Measurements from ENCODE around the gene EPC1.
"Not testable (repeated sequence)": the region's sequence is repeated elsewhere in the genome, so short reads cannot be mapped to it uniquely, and the experiment has no call there.

The EPC1 gene

DNA sequence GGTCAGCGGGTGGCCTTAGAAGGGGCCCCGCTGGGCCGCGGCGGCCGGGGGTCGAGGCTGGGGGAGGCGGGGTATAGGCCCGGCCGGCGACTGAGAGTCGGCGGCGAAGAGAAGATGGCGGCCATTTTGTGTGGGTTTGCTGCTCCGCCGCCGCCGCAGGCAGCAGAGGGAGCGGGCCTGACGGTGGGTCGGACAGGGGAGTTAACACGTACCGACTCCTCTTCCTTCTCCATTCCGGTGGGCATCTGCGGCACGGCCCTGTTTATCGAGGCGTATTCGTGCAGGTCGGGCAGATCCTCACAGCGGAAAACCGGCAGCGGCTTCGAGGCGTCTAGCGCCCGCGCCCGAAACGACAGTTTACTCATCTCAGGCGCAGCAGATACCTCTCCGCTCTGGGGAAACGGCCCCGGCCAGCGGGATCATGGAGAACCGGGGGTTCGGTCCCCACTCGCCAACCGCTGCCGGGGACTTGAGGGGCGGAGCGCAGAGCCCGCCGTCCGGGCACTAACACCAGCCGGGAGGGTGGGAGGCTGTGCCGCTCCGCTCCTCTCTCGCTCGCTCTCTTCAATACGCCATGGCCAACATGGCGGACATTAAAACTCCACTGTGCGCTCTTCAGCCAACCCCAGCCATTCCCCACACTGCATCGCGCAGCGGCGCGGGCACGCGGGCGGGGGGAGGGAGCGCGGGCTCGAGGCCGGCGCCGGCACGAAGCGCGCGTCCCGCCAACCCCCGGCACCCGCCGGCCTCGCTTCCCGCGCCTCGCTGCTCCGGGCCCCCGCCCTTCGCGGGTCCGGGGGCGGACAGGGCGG lies at the start of gene EPC1:
TSS of gene EPC1 (minus strand) at position 608 of the 812 bp plus-strand sequence. CDS start at position 365, 243 bp downstream.
- peak; percentile 26 for DNase-seq

GRCh38 chr10:32393911-32394310 lies 47.0 kb upstream of the EPC1 start:
- no peak for DNase-seq

GRCh38 chr10:32392284-32392683 lies 45.3 kb upstream of the EPC1 start:
- DNase-seq: not testable (repeated sequence)

DNA sequence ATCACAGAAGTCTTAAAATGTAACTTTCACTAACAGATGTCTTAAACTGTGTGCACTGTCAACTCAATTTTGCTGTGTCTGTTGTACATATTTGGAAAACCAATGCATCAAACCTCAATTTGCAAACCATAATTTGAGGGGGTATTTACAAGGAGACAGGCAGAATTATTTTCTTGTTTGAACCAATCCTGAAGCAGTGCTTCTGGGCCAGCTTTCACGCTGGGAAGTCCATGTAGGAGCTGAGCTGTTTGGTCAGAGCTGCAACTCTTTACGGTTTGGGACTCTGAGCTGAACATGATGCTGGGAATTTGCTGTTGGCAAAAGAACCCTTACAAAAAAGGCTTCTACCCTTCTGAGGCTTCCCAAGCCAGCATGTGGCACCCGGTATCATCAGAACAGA lies 43.2 kb upstream of the EPC1 start:
- no peak for DNase-seq

DNA sequence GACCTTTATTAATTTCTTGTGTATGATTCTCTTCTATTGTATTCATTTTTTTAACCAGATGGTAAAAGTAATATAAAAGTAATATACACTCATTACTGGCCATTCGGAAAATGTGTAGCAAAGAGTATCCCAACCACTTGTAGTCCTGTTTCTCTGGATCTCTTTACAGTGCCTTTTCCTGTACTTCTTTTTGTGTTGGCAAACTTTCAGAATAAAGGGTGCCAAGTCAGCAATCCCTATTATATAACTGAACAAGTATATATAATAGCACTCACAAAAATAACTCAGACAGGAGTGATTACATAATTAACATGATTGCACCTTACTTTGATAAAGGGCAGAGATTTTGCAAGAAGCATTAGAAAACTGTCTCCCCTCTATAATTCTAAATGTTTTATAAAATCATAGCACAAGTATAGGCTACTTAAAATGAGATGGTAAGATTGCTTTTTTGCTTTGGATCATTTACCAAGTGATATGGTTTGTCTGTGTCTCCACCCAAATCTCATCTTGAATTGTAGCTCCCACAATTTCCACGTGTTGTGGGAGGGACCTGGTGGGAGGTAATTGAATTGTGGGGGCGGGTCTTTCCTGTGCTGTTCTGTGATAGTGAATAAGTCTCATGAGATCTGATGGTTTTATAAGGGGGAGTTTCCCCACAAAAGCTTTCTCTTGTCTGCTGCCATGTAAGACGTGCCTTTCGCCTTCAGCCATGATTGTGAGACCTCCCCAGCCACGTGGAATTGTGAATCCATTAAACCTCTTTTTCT lies 41.5 kb upstream of the EPC1 start:
- no peak for DNase-seq

GRCh38 chr10:32386623-32387260 lies 39.8 kb upstream of the EPC1 start:
- DNase-seq: no peak

DNA sequence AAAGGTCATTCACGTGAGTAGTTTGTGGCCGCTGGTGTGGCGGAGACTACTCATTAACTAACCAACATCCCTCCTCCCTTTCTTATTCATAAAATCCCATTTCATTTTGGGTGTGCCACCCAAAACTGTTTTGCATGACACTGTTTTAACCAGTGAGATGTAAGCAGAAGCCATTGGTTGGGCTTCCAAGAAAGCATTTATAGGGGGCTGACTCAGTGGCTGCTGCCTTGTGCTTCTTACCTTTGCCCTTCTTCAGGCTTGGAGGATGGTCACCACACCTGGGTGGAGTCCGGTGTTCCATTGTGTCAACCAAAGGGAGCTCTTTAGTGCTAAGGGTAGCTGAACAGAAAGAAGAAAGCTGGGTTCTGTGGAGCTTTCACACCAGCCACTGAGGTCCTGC lies 37.2 kb upstream of the EPC1 start:
- no peak for DNase-seq

DNA sequence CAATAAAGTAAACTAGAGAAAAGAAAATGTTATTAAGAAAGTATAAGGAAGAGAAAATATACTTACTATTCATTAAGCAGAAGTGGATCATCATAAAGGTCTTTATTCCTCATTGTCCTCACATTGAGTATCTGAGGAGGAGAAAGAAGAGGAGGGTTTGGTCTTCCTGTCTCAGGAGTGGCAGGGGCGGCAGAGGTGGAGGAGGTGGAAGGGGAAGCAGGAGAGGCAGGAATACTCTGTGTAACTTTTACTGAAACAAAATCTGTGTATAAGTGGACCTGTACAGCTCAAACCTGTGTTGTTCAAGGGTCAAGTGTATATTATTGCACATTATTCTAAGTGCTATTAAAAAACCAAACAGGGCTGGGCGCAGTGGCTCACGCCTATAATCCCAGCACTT lies 34.2 kb upstream of the EPC1 start:
- DNase-seq: no peak

- DNase-seq: no peak
Observed at GRCh38 chr10:32379950-32380551, 33.1 kb upstream of the EPC1 start.

- peak; percentile 8 for DNase-seq
Observed at GRCh38 chr10:32379318-32379949, 32.5 kb upstream of the EPC1 start.

DNA sequence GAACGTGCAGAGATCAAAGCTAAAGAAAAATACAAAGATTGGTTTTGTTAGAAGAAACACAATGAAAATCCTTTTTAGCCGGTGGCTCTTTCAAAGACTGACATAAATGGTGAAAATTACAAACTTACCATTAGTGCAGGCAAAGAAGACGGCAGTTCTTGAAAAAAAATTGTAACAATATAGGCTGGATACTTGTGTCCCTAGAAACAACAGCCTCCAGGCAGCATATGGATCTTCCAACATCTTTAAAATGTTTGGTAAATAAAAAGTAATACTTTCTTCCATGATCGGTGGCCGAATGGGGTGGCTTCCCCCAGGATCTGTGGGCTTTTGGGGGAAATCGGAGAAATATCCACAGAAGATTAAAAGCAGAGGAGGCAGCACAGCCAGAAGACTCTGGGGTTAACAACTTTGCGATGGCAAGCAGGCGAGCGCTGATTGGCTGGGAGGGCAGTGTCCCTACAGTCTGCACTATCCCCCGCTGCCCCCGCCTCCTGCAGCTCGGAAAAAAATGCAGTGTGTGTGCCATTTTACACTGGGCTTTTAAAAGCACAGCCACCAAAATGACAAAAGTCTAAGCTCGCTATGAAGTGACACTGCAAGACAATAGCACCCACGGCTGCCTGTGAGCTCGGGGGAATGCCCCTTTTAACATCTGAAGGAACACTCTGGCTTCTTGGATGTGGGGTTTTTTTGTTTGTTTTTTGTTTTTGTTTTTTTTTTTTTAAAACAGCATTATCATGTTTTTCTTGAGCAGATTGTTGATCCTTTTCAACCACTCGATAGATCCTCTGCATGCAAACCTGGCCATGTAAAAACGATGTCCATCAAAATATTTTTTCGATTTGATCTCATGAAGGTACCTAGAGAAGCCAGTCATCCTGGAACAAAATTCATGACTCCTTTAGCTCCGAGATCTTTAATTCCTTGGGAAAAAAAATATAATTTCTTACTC lies 31.7 kb upstream of the EPC1 start:
- DNase-seq: peak; percentile 58

GRCh38 chr10:32377458-32378259 lies 30.7 kb upstream of the EPC1 start:
- DNase-seq: no peak

DNA sequence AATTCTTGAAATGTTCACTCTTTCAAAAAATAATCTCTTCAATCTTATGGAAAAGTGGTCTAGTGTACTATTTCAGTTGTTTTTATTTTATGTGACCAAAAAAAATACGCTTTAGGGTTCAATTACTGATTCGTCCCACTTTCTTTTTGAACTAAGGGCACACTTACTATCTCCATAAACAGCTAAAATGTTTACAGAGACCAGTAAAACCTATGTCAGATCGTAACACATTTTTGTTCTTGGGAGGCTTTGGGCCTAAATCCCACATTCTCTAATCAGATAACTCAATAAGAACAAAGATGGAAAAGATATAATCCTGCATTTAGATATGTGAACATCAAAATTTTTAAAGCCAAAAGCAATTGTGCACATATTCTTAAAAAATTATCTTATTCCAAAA lies 29.8 kb upstream of the EPC1 start:
- no peak for DNase-seq

GRCh38 chr10:32376097-32376496 lies 29.1 kb upstream of the EPC1 start:
- DNase-seq: no peak

GRCh38 chr10:32375631-32376030 lies 28.7 kb upstream of the EPC1 start:
- no peak for DNase-seq

DNA sequence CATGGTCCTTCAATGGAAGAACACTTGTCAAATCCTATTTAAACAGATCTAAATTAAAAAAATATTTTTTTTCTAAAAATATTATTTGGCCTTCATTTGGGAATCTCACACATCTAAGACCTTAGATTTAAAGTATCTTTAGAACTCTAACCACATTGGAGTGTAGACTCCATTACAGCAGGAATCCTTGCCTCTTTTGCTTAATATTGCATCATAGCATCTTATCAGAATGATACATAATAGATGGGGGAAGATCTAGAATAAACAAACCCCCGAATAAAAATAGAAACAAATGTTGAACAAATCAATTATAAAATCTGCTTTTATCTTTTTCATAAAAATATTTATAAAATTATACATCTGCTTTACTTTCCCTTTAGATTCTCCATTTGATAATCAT lies 27.6 kb upstream of the EPC1 start:
- no peak for DNase-seq

DNA sequence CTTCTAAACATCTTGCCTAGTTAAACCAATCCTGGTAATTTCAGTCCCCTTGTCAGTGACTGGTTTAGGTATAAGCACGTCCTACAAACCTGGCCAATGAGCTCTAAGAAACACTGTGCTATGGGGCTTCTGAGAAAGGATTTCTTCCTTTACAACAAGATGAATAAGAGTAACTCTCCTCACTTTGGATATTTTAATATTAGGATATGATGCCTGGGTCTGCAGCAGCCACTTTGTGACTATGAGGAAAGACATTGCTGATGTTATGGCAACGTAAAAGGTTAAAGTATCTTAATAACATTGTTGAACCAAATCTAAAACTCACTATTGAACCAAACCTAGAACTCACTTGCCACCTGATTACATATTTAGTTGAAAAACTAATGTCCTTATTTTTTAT lies 26.5 kb upstream of the EPC1 start:
- no peak for DNase-seq

DNA sequence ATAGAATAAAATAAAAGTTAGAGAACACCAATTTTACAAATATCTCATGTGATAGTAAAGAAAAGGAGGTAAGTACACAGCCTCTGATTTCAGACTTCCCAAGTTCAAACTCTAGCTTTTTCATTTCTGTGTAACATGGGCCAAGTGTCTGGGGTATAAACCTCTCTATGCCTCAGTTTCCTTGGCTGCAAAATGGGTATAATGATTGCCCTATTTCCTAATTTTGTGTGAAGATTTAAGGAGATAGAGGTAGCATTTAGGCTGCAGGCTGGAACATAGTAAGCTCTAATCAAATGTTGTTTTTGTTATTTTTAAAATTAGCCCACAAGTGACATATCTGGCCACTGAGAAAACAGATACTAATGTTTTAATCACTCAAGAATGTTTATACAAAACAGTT lies 26.1 kb upstream of the EPC1 start:
- DNase-seq: no peak

GRCh38 chr10:32372000-32372875 lies 25.3 kb upstream of the EPC1 start:
- DNase-seq: no peak

GRCh38 chr10:32371101-32371500 lies 24.1 kb upstream of the EPC1 start:
- DNase-seq: no peak
